ENCODE measurements around the gene IGFBP7.

DNA sequence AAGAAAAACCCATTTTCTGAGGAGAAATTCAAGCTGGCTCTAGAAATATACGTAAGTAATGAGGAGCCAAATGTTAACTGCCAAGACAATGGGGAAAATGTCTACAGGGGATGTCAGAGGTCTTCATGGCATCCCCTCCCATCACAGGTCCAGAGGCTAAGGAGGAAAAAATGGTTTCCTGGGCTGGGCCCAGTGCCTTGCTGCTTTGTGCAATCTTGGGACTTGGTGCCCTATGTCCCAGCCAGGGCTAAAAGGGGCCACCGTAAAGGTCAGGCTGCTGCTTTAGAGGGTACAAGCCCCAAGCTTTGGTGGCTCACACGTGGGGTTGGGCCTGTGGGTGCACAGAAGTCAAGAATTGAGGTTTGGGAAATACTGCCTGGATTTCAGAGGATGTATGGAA, 17.2 kb upstream of the IGFBP7 start:
- TF ChIP-seq, protein P1, sequence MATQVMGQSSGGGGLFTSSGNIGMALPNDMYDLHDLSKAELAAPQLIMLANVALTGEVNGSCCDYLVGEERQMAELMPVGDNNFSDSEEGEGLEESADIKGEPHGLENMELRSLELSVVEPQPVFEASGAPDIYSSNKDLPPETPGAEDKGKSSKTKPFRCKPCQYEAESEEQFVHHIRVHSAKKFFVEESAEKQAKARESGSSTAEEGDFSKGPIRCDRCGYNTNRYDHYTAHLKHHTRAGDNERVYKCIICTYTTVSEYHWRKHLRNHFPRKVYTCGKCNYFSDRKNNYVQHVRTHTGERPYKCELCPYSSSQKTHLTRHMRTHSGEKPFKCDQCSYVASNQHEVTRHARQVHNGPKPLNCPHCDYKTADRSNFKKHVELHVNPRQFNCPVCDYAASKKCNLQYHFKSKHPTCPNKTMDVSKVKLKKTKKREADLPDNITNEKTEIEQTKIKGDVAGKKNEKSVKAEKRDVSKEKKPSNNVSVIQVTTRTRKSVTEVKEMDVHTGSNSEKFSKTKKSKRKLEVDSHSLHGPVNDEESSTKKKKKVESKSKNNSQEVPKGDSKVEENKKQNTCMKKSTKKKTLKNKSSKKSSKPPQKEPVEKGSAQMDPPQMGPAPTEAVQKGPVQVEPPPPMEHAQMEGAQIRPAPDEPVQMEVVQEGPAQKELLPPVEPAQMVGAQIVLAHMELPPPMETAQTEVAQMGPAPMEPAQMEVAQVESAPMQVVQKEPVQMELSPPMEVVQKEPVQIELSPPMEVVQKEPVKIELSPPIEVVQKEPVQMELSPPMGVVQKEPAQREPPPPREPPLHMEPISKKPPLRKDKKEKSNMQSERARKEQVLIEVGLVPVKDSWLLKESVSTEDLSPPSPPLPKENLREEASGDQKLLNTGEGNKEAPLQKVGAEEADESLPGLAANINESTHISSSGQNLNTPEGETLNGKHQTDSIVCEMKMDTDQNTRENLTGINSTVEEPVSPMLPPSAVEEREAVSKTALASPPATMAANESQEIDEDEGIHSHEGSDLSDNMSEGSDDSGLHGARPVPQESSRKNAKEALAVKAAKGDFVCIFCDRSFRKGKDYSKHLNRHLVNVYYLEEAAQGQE (IDR thresholded peaks at IDR 0.05; ENCODE audit: insufficient read depth in 1 of 2, low read depth in 2 of 2, low read length in 2 of 2) = no peak
- no peak for TF ChIP-seq TAF1 (IDR thresholded peaks at IDR 0.05; ENCODE audit: borderline replicate concordance, insufficient read depth, low read length)
